K562 treated with DMSO at 1 percent for 48 hours (cell line): ENCODE results near the gene INSL3. TPM values are rescaled to one million over a fixed set of nuclear protein-coding genes. Genes with fewer than 3 reads are reported as not detected.

ENCODE experiments used
- total RNA-seq: library from RNA; unstranded; fragments of 300-600 nt; gene quantifications from 2 replicates; pipeline ENCODE4 v1.2.3, GENCODE V29; 2022; ENCODE audit warnings: low replicate concordance; ENCODE audit errors: extremely low read depth

INSL3 gene
- not detected in 2 replicates for total RNA-seq

GRCh38 chr19:17821190-17821589, at the start of gene INSL3:
Gene INSL3 (minus strand): TSS chr19:17821519. CDS start chr19:17821506, 13 bp downstream.

GRCh38 chr19:17859533-17860330, 38.4 kb upstream of the INSL3 start, which contains the start of gene RPL18A:
Gene RPL18A (plus strand): TSS chr19:17859910. CDS start chr19:17859957, 47 bp downstream.

GRCh38 chr19:17847538-17848366, 26.4 kb upstream of the INSL3 start, which contains the start of gene JAK3:
Gene JAK3 (minus strand): TSS chr19:17847982. CDS start chr19:17844417, 3,565 bp downstream.

GRCh38 chr19:17794731-17795494, 26.4 kb downstream of the INSL3 start, which contains the start of gene B3GNT3:
Gene B3GNT3 (plus strand): TSS chr19:17795138. CDS start chr19:17807808, 12,670 bp downstream.

Other genes with a start within 250 kb of the INSL3 start
- not detected in 2 replicates for gene UNC13A, start 133.2 kb downstream of the INSL3 start, total RNA-seq
- gene MAP1S, start 102.0 kb downstream of the INSL3 start, total RNA-seq = 108 TPM in 1 of 2 replicates, not detected in the other
- not detected in 2 replicates for gene FCHO1, start 70.0 kb downstream of the INSL3 start, total RNA-seq
- gene B3GNT3, start 26.4 kb downstream of the INSL3 start, total RNA-seq = not detected in 2 replicates
- not detected in 2 replicates for gene JAK3, start 26.5 kb upstream of the INSL3 start, total RNA-seq
- 3,210 TPM in 1 of 2 replicates, not detected in the other for gene RPL18A, start 38.4 kb upstream of the INSL3 start, total RNA-seq
- not detected in 2 replicates for gene SLC5A5, start 50.4 kb upstream of the INSL3 start, total RNA-seq
- not detected in 2 replicates for gene CCDC124, start 111.5 kb upstream of the INSL3 start, total RNA-seq
- not detected in 2 replicates for gene KCNN1, start 145.6 kb upstream of the INSL3 start, total RNA-seq
- gene ARRDC2, start 186.7 kb upstream of the INSL3 start, total RNA-seq = not detected in 2 replicates